GM19351 (cell line): ENCODE data around the gene IGFLR1.

ENCODE experiments used
- ATAC-seq: cut with Tn5 transposase; IDR thresholded peaks from one replicate; pipeline ENCODE4 v1.9.1; 2021; ENCODE audit warnings: mild to moderate bottlenecking, moderate library complexity; ENCODE audit not compliant: unreplicated experiment

Gene IGFLR1

GRCh38 chr19:35755550-35756376 lies 13.5 kb upstream of the IGFLR1 start:
- ATAC-seq = no peak

- no peak for ATAC-seq
These were observed 12.9 kb upstream of the IGFLR1 start for GRCh38 chr19:35755131-35755549.

GRCh38 chr19:35754370-35755130 lies 12.3 kb upstream of the IGFLR1 start:
- no peak for ATAC-seq

GRCh38 chr19:35753634-35754369 lies 11.6 kb upstream of the IGFLR1 start:
- no peak for ATAC-seq

- no peak for ATAC-seq
These were observed 10.6 kb upstream of the IGFLR1 start for GRCh38 chr19:35752746-35753350.

GRCh38 chr19:35751839-35752745 lies 9.8 kb upstream of the IGFLR1 start:
- no peak for ATAC-seq

- ATAC-seq = no peak
These were observed 7.9 kb upstream of the IGFLR1 start for GRCh38 chr19:35750167-35750566.

- peak; percentile 66 for ATAC-seq
These were observed 6.1 kb upstream of the IGFLR1 start, which contains the start of gene LIN37 for GRCh38 chr19:35748106-35749020. LIN37 (plus strand) TSS chr19:35748576; CDS start chr19:35748725, 149 bp downstream.

- no peak for ATAC-seq
These were observed 4.3 kb upstream of the IGFLR1 start for GRCh38 chr19:35746531-35746930.

- ATAC-seq = no peak
These were observed 3.8 kb upstream of the IGFLR1 start for GRCh38 chr19:35746087-35746462.

- ATAC-seq = peak; percentile 36
These were observed 3.3 kb upstream of the IGFLR1 start, which contains the start of the genes PSENEN and U2AF1L4 for GRCh38 chr19:35745328-35746086. PSENEN (plus strand) TSS chr19:35745651; CDS start chr19:35745931, 280 bp downstream. U2AF1L4 (minus strand) TSS chr19:35745418; CDS start chr19:35745391, 27 bp downstream.

- ATAC-seq = peak; percentile 33
These were observed 2.4 kb upstream of the IGFLR1 start for GRCh38 chr19:35744430-35745327.

GRCh38 chr19:35743640-35744429 lies 1.6 kb upstream of the IGFLR1 start:
- ATAC-seq = no peak

- ATAC-seq = no peak
These were observed 1.1 kb downstream of the IGFLR1 start for GRCh38 chr19:35741203-35741515.

- ATAC-seq = peak; percentile 53
These were observed 1.6 kb downstream of the IGFLR1 start for GRCh38 chr19:35740423-35741202.

- ATAC-seq = peak; percentile 15
These were observed 2.2 kb downstream of the IGFLR1 start for GRCh38 chr19:35740108-35740422.
